A549 (cell line): Measurements from ENCODE around the gene ULK2. TPM values are rescaled to one million over a fixed set of nuclear protein-coding genes. Genes with fewer than 3 reads are reported as not detected.
A peak's percentile ranks its signal among the peaks of the same experiment; 100 is the strongest.

Experiments
- ATAC-seq, 2 experiments: fragments of 200-7000 bp in 1 of 2; fragments of >200 bp in 1 of 2; cut with Nextera tagmentation in 1 of 2; cut with Tn5 transposase in 1 of 2; 3 replicates each; pipeline versions ENCODE4 v1.8.0 to v1.9.1; 2018 to 2020; ENCODE audit warnings: mild to moderate bottlenecking in 1 of 2, moderate library complexity in 1 of 2
- CTCF ChIA-PET: fragments of 300-600 bp; sonication (Branson Sonifier 250); formaldehyde crosslinking; extraction: SDS; loops from one replicate; lab custom pipeline; 2021; ENCODE audit warnings: antibody characterized with exemption, inconsistent platforms; lab: Yijun Ruan, JAX
- POLR2A ChIA-PET: fragments of 350-600 bp; formaldehyde crosslinking; extraction: SDS; loops from one replicate; lab custom pipeline; 2021; ENCODE audit warnings: antibody characterized with exemption, inconsistent platforms; lab: Yijun Ruan, JAX
- DNase-seq, 2 experiments: peaks; one replicate each; pipeline versions ENCODE4 v3.0.0 to v3.0.0-alpha.2; 2011 to 2016; ENCODE audit warnings: low read depth in 1 of 2, low spot score in 1 of 2
- FAIRE-seq: peaks from 2 replicates; lab custom pipeline; 2011; peaks lifted over from hg19 to GRCh38; lab: Jason Lieb, UNC
- H3K27ac ChIP-seq, 2 experiments: fragments of >200 bp; sonication (Bioruptor Twin); formaldehyde crosslinking; 3 replicates each; pipeline ENCODE4 v1.5.1; 2016 to 2017
- H3K4me1 ChIP-seq: fragments of >200 bp; sonication (Bioruptor Twin); formaldehyde crosslinking; 3 replicates; pipeline ENCODE4 v1.6.1; 2016
- H3K4me2 ChIP-seq: fragments of >200 bp; sonication (Bioruptor Twin); formaldehyde crosslinking; 3 replicates; pipeline ENCODE4 v1.6.1; 2016
- H3K4me3 ChIP-seq: fragments of >200 bp; sonication (Bioruptor Twin); formaldehyde crosslinking; 3 replicates; pipeline ENCODE4 v1.5.1; 2016
- H3K9me3 ChIP-seq: fragments of >200 bp; sonication (Bioruptor Twin); formaldehyde crosslinking; 3 replicates; pipeline ENCODE4 v1.6.1; 2016
- CHD2 ChIP-seq: fragments of 150-350 bp; IDR thresholded peaks from 2 replicates; pipeline ENCODE4 v1.6.1; 2014; ENCODE audit warnings: low read length; ENCODE audit not compliant: partially characterized antibody
- EHF ChIP-seq: fragments of 250-450 bp; sonication (Bioruptor Pico); IDR thresholded peaks from 2 replicates; pipeline ENCODE4 v1.5.0; 2020; ENCODE audit warnings: mild to moderate bottlenecking
- EP300 ChIP-seq, 2 experiments: fragments of >200 bp; sonication (Bioruptor Twin); formaldehyde crosslinking; IDR thresholded peaks; 2 replicates in 1 of 2; 3 replicates in 1 of 2; pipeline ENCODE4 v1.6.1; 2016 to 2017
- HMGXB4 ChIP-seq: fragments of 250-450 bp; sonication (Bioruptor Pico); IDR thresholded peaks from 2 replicates; pipeline ENCODE4 v1.5.0; 2021; ENCODE audit warnings: mild to moderate bottlenecking, moderate library complexity, borderline replicate concordance
- HOXB13 ChIP-seq: fragments of 250-450 bp; sonication (Bioruptor Pico); IDR thresholded peaks from 2 replicates; pipeline ENCODE4 v1.5.0; 2020; ENCODE audit warnings: low read depth, mild to moderate bottlenecking, moderate library complexity
- HOXB5 ChIP-seq: fragments of 250-450 bp; sonication (Bioruptor Pico); IDR thresholded peaks from 2 replicates; pipeline ENCODE4 v1.5.0; 2020; ENCODE audit warnings: mild to moderate bottlenecking, moderate library complexity
- KDM1A ChIP-seq: fragments of 200-600 bp; sonication (generic); IDR thresholded peaks from 2 replicates; pipeline ENCODE4 v1.6.1; 2016; ENCODE audit warnings: low read depth, mild to moderate bottlenecking
- KDM5A ChIP-seq: fragments of 200-600 bp; sonication (generic); IDR thresholded peaks from 2 replicates; pipeline ENCODE4 v1.6.1; 2016; ENCODE audit warnings: antibody characterized with exemption, mild to moderate bottlenecking
- MAFK ChIP-seq: fragments of 450-650 bp; IDR thresholded peaks from 2 replicates; pipeline ENCODE4 v1.6.1; 2014; ENCODE audit not compliant: partially characterized antibody
- NFE2L2 ChIP-seq: fragments of 150-350 bp; conservative IDR thresholded peaks from 2 replicates; pipeline ENCODE4 v1.6.1; 2014; ENCODE audit warnings: low read length
- NPAS2 ChIP-seq: fragments of 250-450 bp; sonication (Bioruptor Pico); IDR thresholded peaks from 2 replicates; pipeline ENCODE4 v1.8.0; 2022; ENCODE audit warnings: mild to moderate bottlenecking, moderate library complexity, borderline replicate concordance
- NR3C1 ChIP-seq: fragments of >200 bp; sonication (Bioruptor Twin); formaldehyde crosslinking; IDR thresholded peaks from 3 replicates; pipeline ENCODE4 v1.6.1; 2017
- PHF8 ChIP-seq: fragments of 200-600 bp; sonication (generic); IDR thresholded peaks from 2 replicates; pipeline ENCODE4 v1.6.1; 2016; ENCODE audit warnings: low read depth, mild to moderate bottlenecking, antibody characterized with exemption, moderate library complexity, borderline replicate concordance
- RNF2 ChIP-seq: fragments of 200-600 bp; sonication (generic); IDR thresholded peaks from 2 replicates; pipeline ENCODE4 v1.6.1; 2016; ENCODE audit warnings: low read depth, mild to moderate bottlenecking, antibody characterized with exemption, moderate library complexity, borderline replicate concordance
- ZFP36 ChIP-seq: fragments of 450-650 bp; IDR thresholded peaks from 2 replicates; pipeline ENCODE4 v1.6.1; 2014; ENCODE audit warnings: borderline replicate concordance; ENCODE audit not compliant: partially characterized antibody
- ZNF302 ChIP-seq: fragments of 250-450 bp; sonication (Bioruptor Pico); IDR thresholded peaks from 2 replicates; pipeline ENCODE4 v1.9.0; 2021; ENCODE audit warnings: inconsistent platforms, mild to moderate bottlenecking, moderate library complexity
- ZSCAN20 ChIP-seq: fragments of 250-450 bp; sonication (Bioruptor Pico); IDR thresholded peaks from 2 replicates; pipeline ENCODE4 v1.8.0; 2022; ENCODE audit warnings: mild to moderate bottlenecking, moderate library complexity
- WGBS: methylation state at CpG from one replicate; pipeline ENCODE4 v1.1.6; 2017; ENCODE audit errors: missing lambda C conversion rate; 5-methylcytosine and 5-hydroxymethylcytosine counted together
- polyA plus RNA-seq, 4 experiments: library from polyadenylated mRNA; depleted of rRNA in 3 of 4; stranded (reverse); fragments of >200 nt; fragmentation: RNase III in 1 of 4; extraction: RNeasy Plus Mini Kit Qiagen cat#74134 plus additional on column Dnase treatment in 1 of 4; gene quantifications; 2 replicates in 3 of 4; 3 replicates in 1 of 4; pipeline ENCODE4 v1.2.3, GENCODE V29; 2011 to 2017

Gene ULK2
- polyA plus RNA-seq, 2 of the 4 experiments (the other 2 are of a cell fraction): 14.4 to 40.9 TPM

- WGBS: 95% methylated on average over 2 of the region's 2 CpGs
- CTCF ChIA-PET: interaction anchor here (0.6 to 1.5 kb wide), 2 partner anchors 19 to 106 kb away, joined by 3 read pairs; no protein-coding TSS in a partner anchor
- no peak overlapping the region for H3K4me3 ChIP-seq
- H3K4me1 ChIP-seq: no peaks in the 10 kb centered on the region
- DNase-seq: no peak
- POLR2A ChIA-PET: no interaction called here
- no peak overlapping the region for H3K4me2 ChIP-seq
- no peak for FAIRE-seq
- TF ChIP-seq HOXB13 (no peak), KDM5A (no peak), HMGXB4 (CRISPR knock-in tag) (no peak), ZSCAN20 (no peak), RNF2 (no peak), ZNF302 (no peak), NR3C1 (no peak), EHF (CRISPR knock-in tag) (no peak), ZFP36 (no peak), PHF8 (no peak)
- TF ChIP-seq, all 56 proteins: peak for 0
- Histone ChIP-seq H3K27ac (no peak overlapping the region), H3K9me3 (no peaks in the 10 kb centered on the region)
- peak; percentile 30 to 34; a peak in 2 of 6 replicates for ATAC-seq
These were observed 67.9 kb downstream of the ULK2 start for GRCh38 chr17:19799796-19800195.

GRCh38 chr17:19796457-19796856, 71.3 kb downstream of the ULK2 start:
- ChIA-PET POLR2A (no interaction called here), CTCF (interaction anchor here (1.2 to 3.7 kb wide), 6 partner anchors 11 to 284 kb away, joined by 3 to 20 read pairs (median 4); no protein-coding TSS in a partner anchor)
- Histone ChIP-seq H3K27ac (no peak overlapping the region), H3K4me1 (no peaks in the 10 kb centered on the region), H3K4me3 (no peak overlapping the region), H3K9me3 (no peaks in the 10 kb centered on the region), H3K4me2 (no peak overlapping the region)
- no peak for DNase-seq
- no peak for FAIRE-seq
- ATAC-seq: no peak
- WGBS: 91% methylated on average over 4 of the region's 4 CpGs
- no peak for TF ChIP-seq HMGXB4 (CRISPR knock-in tag)
- no peak for TF ChIP-seq CHD2
- no peak for TF ChIP-seq NPAS2 (CRISPR knock-in tag)
- no peak for TF ChIP-seq KDM1A
- no peak for TF ChIP-seq MAFK
- TF ChIP-seq EP300 (IDR thresholded peaks at IDR 0.05): no peak
- TF ChIP-seq PHF8: no peak
- TF ChIP-seq HOXB5 (CRISPR knock-in tag): no peak

- no peak overlapping the region for H3K4me3 ChIP-seq
- FAIRE-seq (peak; percentile 87), ATAC-seq (no peak), DNase-seq (no peak)
- no peaks in the 10 kb centered on the region for H3K9me3 ChIP-seq
- H3K4me2 ChIP-seq: no peak overlapping the region
- 90% methylated on average over 3 of the region's 3 CpGs for WGBS
- no peaks in the 10 kb centered on the region for H3K4me1 ChIP-seq
- CTCF ChIA-PET: interaction anchor here (0.6 to 2.8 kb wide), 5 partner anchors 11 to 455 kb away, joined by 3 to 12 read pairs (median 4); no protein-coding TSS in a partner anchor
- POLR2A ChIA-PET: no interaction called here
- H3K27ac ChIP-seq: no peak overlapping the region
- TF ChIP-seq MAFK (peak; percentile 82), NFE2L2 (no peak)
These were observed 75.7 kb downstream of the ULK2 start for GRCh38 chr17:19791918-19792550.
